Left renal cortex interstitium (tissue), 4 donors: ENCODE results near the gene TRIM40. TPM values are rescaled to one million over a fixed set of nuclear protein-coding genes. Genes with fewer than 3 reads are reported as not detected.

Experiments used
- DNase-seq, 4 donors: peaks; one replicate each; pipeline ENCODE4 v3.0.0-alpha.2; 2013; ENCODE audit warnings: low read depth in 4 of 4, low spot score in 2 of 4, missing footprints in 1 of 4
- polyA plus RNA-seq, 4 donors: library from polyadenylated mRNA; unstranded; fragments of 120-200 nt; gene quantifications; one replicate each; pipeline ENCODE4 v1.2.1, GENCODE V29; 2013; ENCODE audit not compliant: insufficient read length in 4 of 4

The TRIM40 gene, protein sequence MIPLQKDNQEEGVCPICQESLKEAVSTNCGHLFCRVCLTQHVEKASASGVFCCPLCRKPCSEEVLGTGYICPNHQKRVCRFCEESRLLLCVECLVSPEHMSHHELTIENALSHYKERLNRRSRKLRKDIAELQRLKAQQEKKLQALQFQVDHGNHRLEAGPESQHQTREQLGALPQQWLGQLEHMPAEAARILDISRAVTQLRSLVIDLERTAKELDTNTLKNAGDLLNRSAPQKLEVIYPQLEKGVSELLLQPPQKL
- polyA plus RNA-seq, result under 1 TPM in 1 of 4 donors, not detected in 3; 0.08 TPM

- no peak for DNase-seq
These were observed at the start of gene TRIM40 for GRCh38 chr6:30135757-30136156. Gene TRIM40 (plus strand): TSS chr6:30136140. CDS start chr6:30137037, 897 bp downstream.

DNA sequence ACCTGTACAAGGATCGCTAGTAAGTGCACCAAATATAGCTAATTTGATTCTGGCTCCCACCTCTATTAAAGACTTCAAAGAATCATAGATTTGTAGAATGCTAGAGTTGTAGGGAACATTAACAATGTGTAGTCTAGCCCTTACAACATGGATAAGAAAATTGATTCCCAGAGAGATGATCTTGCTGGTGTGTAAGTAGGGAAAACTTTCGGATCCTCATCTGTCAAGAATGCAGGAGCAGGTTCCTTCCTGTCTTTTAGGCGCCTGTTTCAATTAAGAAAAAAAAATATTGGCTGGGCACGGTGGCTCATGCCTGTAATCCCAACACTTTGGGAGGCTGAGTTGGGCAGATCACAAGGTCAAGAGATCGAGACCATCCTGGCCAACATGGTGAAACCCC, 48.1 kb upstream of the TRIM40 start:
- DNase-seq, result no peak

GRCh38 chr6:30091577-30092381, 44.2 kb upstream of the TRIM40 start:
- no peak for DNase-seq

GRCh38 chr6:30092852-30093543, 42.9 kb upstream of the TRIM40 start:
- DNase-seq, result no peak

- DNase-seq, result no peak
These were observed 41.8 kb upstream of the TRIM40 start for GRCh38 chr6:30093951-30094661.

DNA sequence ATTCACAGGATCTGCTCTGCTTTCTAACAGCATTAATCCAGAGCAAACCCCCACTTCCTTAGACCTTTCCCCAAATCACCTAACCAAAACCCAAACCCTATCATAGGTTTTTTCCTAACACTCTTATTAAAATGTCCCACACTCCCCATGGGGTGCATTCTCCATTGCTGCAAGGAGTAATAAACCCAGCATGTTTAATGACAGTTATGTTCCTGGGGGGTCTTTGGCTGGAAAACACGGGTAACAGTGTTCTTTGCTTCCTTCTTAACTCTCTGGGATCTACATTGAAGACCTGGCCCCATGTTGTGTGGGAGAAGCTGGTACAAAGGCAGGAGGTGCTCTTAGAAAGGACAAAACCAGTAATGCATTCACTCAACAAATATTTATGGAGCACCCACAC, 39.1 kb upstream of the TRIM40 start:
- no peak for DNase-seq

GRCh38 chr6:30097902-30098768, 37.8 kb upstream of the TRIM40 start:
- no peak for DNase-seq

DNA sequence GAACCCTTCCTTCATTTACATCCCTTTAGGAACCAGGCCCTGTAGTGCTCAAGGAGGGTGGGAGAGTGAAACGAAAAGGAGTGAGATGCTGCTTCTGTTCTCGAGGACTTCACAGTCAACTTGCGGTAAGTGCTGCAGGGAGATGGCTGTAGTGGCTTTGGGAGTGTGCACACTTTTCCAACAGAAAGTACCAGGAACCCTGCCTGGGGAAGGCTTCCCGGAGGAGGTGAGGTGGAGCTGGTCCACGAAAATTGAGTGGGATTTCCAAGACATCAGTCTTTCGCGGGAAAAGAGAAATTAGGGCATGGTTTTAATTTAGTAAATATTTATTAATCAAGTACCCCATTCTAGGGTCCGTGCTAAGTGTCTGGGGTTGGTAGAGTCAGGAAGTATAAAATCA, 35.8 kb upstream of the TRIM40 start:
- no peak for DNase-seq

GRCh38 chr6:30100585-30101443, 35.1 kb upstream of the TRIM40 start:
- DNase-seq, result no peak

DNA sequence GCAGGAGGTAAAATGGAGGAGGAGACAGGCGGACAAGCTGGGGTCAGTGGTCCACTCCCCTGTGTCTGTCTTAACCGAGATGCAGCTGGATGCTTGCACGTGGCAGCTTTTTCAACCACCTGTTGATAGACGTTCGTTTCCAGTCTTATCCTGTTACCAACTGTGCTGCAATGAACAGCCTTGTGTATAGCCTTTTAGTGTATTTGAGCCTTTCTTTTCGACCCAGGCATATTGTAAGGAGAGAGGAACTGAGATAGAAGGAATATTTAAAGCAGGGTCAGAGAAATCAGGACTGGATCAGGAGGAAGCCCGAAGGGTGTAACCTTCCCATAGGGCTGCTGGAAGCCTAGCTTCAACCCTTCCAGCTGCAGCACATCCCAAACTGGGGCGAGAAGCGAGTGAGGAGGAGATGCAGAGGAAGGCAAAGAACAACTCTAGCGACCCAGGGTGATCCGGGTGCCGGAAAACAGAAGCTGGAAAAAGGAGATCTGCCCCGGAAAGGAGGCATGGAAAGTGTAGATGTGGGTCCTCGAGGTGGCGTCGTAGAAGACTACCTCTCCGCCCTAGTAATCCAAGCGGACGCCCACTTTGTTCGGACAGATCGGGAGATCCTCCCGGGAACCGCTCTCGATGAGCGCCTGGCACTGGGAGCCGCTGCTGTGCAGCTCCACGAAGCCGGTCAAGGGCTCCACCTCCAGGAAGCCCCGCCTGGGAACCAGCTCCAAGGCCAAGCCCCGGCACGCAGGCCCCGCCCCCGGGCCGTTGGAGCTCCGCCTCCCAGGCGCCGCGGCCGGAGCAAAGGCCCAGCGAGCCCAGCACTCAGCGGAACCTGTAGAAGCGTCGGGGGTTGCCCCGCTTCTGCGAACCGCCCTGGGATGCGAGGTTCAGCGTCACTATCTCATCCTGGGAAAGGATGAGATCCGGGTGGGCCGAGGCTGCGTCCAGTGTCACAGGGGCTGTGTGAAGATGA, 34.2 kb upstream of the TRIM40 start:
- peak in 3 of 4 donors; percentile 50 to 72 (median 65) for DNase-seq

DNA sequence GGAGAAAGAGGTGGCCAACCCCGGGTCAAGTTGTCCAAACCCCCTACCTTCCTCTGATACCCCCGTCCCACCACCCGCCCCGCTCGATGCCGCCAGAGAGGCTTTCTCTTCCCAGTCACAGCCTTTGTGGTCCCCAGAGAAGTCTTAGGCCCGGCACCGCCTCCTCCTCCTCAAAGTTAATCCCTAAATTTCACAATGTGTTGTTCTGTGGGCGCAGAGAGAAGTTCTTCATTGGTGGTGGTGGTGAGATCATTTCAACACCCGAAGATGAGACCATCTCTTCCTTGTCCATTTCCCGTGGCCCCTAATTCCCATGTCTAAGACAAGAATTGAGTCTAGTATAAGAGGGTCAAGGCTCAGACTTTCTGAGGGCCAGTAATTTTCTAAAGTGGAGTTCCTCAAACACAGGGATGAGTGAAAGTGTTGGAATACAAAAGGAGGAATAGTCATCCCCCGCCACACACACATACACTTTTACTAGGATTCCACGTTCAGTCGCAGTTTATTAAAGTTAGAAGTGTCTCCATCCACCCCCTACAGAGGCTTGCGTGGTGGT, 33.4 kb upstream of the TRIM40 start:
- no peak for DNase-seq

DNA sequence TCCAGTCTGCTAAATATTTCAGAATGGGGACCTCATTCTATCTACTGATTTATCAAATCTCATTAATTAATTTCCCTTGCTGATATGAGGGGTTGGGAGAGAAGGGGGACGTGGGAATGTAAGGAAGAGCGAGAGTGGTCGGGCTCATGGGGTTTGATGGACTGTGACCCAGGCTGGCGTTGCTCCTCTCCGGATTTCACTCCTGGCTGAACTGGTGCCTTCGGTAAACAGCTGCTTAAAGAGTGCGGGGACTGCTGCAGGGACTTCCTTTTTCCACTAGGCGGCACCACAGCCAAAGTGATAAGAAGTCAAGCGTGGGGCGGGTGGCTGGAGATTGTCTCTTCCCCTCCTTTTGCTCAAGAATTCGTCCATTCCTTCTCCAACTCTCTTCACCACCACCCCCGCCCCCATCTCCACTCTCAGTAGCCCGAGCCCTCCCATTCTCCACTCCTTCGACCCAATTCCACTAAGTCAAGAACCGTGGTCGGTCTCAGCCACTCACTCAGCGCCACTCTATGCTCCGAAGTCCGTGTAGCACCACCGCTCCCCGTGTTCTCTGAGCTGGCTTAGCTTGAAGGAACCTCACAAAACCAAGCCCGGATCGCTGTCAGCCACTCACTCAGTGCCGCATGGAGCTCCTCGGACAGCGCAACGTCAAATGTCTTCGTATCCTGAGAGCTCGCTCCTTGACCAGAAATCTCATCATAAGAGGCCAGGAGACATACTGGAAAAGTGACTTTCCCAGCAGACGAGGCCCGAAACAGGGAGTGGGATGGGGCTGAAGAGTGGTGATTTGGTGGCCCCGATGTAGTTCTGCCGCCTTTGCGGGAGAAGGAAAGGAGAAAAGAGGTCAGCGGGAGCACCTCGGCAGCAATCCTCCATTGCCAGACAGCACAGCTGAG, 32.7 kb upstream of the TRIM40 start:
- peak; percentile 65 to 88 (median 74) for DNase-seq

GRCh38 chr6:30103872-30104179, 32.1 kb upstream of the TRIM40 start:
- no peak for DNase-seq

GRCh38 chr6:30104661-30105060, 31.3 kb upstream of the TRIM40 start:
- DNase-seq, result no peak

- no peak for DNase-seq
These were observed 24.6 kb upstream of the TRIM40 start for GRCh38 chr6:30111266-30111856.

GRCh38 chr6:30112402-30112994, 23.4 kb upstream of the TRIM40 start:
- no peak for DNase-seq
